ENCODE measurements around the gene CSPG4. TPM values are rescaled to one million over a fixed set of nuclear protein-coding genes. Genes with fewer than 3 reads are reported as not detected.
"Not testable (repeated sequence)": the region's sequence is repeated elsewhere in the genome, so short reads cannot be mapped to it uniquely, and the experiment has no call there.

The CSPG4 gene
- total RNA-seq, 1 experiment from 2014 or later, result 0.32 TPM

- peaks cover 24% of the 10 kb centered on the region for H3K4me1 ChIP-seq (replicated peaks)
- not testable (repeated sequence) for H3K9me3 ChIP-seq (replicated peaks); H3K4me3 ChIP-seq; H3K36me3 ChIP-seq; H3K27ac ChIP-seq; H3K27me3 ChIP-seq (replicated peaks); DNase-seq (ENCODE audit: low read depth in 1 of 2, low spot score in 2 of 2)
Measured at GRCh38 chr15:75699517-75699916, 13.1 kb downstream of the CSPG4 start.

GRCh38 chr15:75697974-75698747 is 14.5 kb downstream of the CSPG4 start:
- not testable (repeated sequence) for H3K9me3 ChIP-seq (replicated peaks); DNase-seq (ENCODE audit: low read depth in 1 of 2, low spot score in 2 of 2); H3K4me3 ChIP-seq; H3K27ac ChIP-seq; H3K27me3 ChIP-seq (replicated peaks); H3K36me3 ChIP-seq
- H3K4me1 ChIP-seq (replicated peaks), result peaks cover 34% of the 10 kb centered on the region

- H3K27me3 ChIP-seq (replicated peaks), result no peaks in the 10 kb centered on the region
- H3K9me3 ChIP-seq (replicated peaks), result no peaks in the 10 kb centered on the region
- H3K27ac ChIP-seq, result no peak overlapping the region
- H3K4me3 ChIP-seq, result no peak overlapping the region
- H3K36me3 ChIP-seq, result no peaks in the 10 kb centered on the region
- H3K4me1 ChIP-seq (replicated peaks), result peaks cover 34% of the 10 kb centered on the region
- DNase-seq (ENCODE audit: low read depth in 1 of 2, low spot score in 2 of 2), result no peak
Measured at GRCh38 chr15:75697523-75697922, 15.1 kb downstream of the CSPG4 start.

- peaks cover 34% of the 10 kb centered on the region for H3K4me1 ChIP-seq (replicated peaks)
- H3K27me3 ChIP-seq (replicated peaks), result no peaks in the 10 kb centered on the region
- H3K27ac ChIP-seq, result no peak overlapping the region
- DNase-seq (ENCODE audit: low read depth in 1 of 2, low spot score in 2 of 2), result no peak
- no peaks in the 10 kb centered on the region for H3K36me3 ChIP-seq
- no peaks in the 10 kb centered on the region for H3K9me3 ChIP-seq (replicated peaks)
- H3K4me3 ChIP-seq, result no peak overlapping the region
Measured at GRCh38 chr15:75696854-75697259, 15.8 kb downstream of the CSPG4 start.

GRCh38 chr15:75696311-75696720 is 16.3 kb downstream of the CSPG4 start:
- Histone ChIP-seq H3K9me3 (replicated peaks) (no peaks in the 10 kb centered on the region), H3K4me1 (replicated peaks) (peaks cover 34% of the 10 kb centered on the region), H3K27me3 (replicated peaks) (no peaks in the 10 kb centered on the region), H3K27ac (no peak overlapping the region), H3K4me3 (no peak overlapping the region), H3K36me3 (no peaks in the 10 kb centered on the region)
- no peak for DNase-seq (ENCODE audit: low read depth in 1 of 2, low spot score in 2 of 2)

GRCh38 chr15:75695634-75696310 is 16.9 kb downstream of the CSPG4 start:
- no peaks in the 10 kb centered on the region for H3K36me3 ChIP-seq
- DNase-seq (ENCODE audit: low read depth in 1 of 2, low spot score in 2 of 2), result no peak
- no peak overlapping the region for H3K4me3 ChIP-seq
- H3K4me1 ChIP-seq (replicated peaks), result peaks cover 30% of the 10 kb centered on the region
- H3K27ac ChIP-seq, result no peak overlapping the region
- no peaks in the 10 kb centered on the region for H3K27me3 ChIP-seq (replicated peaks)
- H3K9me3 ChIP-seq (replicated peaks), result no peaks in the 10 kb centered on the region

GRCh38 chr15:75695220-75695619 is 17.4 kb downstream of the CSPG4 start:
- Histone ChIP-seq H3K36me3 (no peaks in the 10 kb centered on the region), H3K4me3 (no peak overlapping the region), H3K27ac (no peak overlapping the region), H3K27me3 (replicated peaks) (no peaks in the 10 kb centered on the region), H3K9me3 (replicated peaks) (no peaks in the 10 kb centered on the region), H3K4me1 (replicated peaks) (peaks cover 25% of the 10 kb centered on the region)
- DNase-seq (ENCODE audit: low read depth in 1 of 2, low spot score in 2 of 2), result no peak

- H3K27ac ChIP-seq, result peak overlapping the region; percentile 25
- peaks cover 21% of the 10 kb centered on the region for H3K4me1 ChIP-seq (replicated peaks)
- H3K4me3 ChIP-seq, result no peak overlapping the region
- no peaks in the 10 kb centered on the region for H3K36me3 ChIP-seq
- no peaks in the 10 kb centered on the region for H3K9me3 ChIP-seq (replicated peaks)
- peak; percentile 76 to 89 for DNase-seq (ENCODE audit: low read depth in 1 of 2, low spot score in 2 of 2)
- H3K27me3 ChIP-seq (replicated peaks), result no peaks in the 10 kb centered on the region
Measured at GRCh38 chr15:75694241-75695182, 18.1 kb downstream of the CSPG4 start.

GRCh38 chr15:75693501-75694240 is 19.0 kb downstream of the CSPG4 start:
- Histone ChIP-seq H3K4me1 (replicated peaks) (peaks cover 21% of the 10 kb centered on the region), H3K27ac (peak overlapping the region; percentile 25), H3K9me3 (replicated peaks) (no peaks in the 10 kb centered on the region), H3K27me3 (replicated peaks) (no peaks in the 10 kb centered on the region), H3K4me3 (no peak overlapping the region), H3K36me3 (no peaks in the 10 kb centered on the region)
- no peak for DNase-seq (ENCODE audit: low read depth in 1 of 2, low spot score in 2 of 2)

GRCh38 chr15:75693028-75693427 is 19.6 kb downstream of the CSPG4 start:
- not testable (repeated sequence) for H3K27ac ChIP-seq, H3K4me3 ChIP-seq
- H3K4me1 ChIP-seq (replicated peaks), result peaks cover 21% of the 10 kb centered on the region

GRCh38 chr15:75692311-75692710 is 20.3 kb downstream of the CSPG4 start:
- H3K4me1 ChIP-seq (replicated peaks), result peaks cover 21% of the 10 kb centered on the region
- not testable (repeated sequence) for DNase-seq (ENCODE audit: low read depth in 1 of 2, low spot score in 2 of 2); H3K36me3 ChIP-seq; H3K9me3 ChIP-seq (replicated peaks); H3K4me3 ChIP-seq; H3K27ac ChIP-seq; H3K27me3 ChIP-seq (replicated peaks)

More at GRCh38 chr15:75693028-75693427, 19.6 kb downstream of the CSPG4 start:
- not testable (repeated sequence) for H3K9me3 ChIP-seq (replicated peaks); DNase-seq (ENCODE audit: low read depth in 1 of 2, low spot score in 2 of 2); H3K36me3 ChIP-seq; H3K27me3 ChIP-seq (replicated peaks)

- H3K4me3 ChIP-seq; H3K9me3 ChIP-seq (replicated peaks); H3K36me3 ChIP-seq; H3K27me3 ChIP-seq (replicated peaks); DNase-seq (ENCODE audit: low read depth in 1 of 2, low spot score in 2 of 2); H3K27ac ChIP-seq: not testable (repeated sequence)
- H3K4me1 ChIP-seq (replicated peaks), result peaks cover 12% of the 10 kb centered on the region
Measured at GRCh38 chr15:75689429-75689828, 23.2 kb downstream of the CSPG4 start.

- H3K27ac ChIP-seq, result no peak overlapping the region
- DNase-seq (ENCODE audit: low read depth in 1 of 2, low spot score in 2 of 2), result no peak
- H3K9me3 ChIP-seq (replicated peaks), result no peaks in the 10 kb centered on the region
- peaks cover 6% of the 10 kb centered on the region for H3K4me1 ChIP-seq (replicated peaks)
- no peaks in the 10 kb centered on the region for H3K36me3 ChIP-seq
- no peak overlapping the region for H3K4me3 ChIP-seq
- no peaks in the 10 kb centered on the region for H3K27me3 ChIP-seq (replicated peaks)
Measured at GRCh38 chr15:75688831-75689230, 23.8 kb downstream of the CSPG4 start.
